ENCODE results near the gene GLT1D1.

Gene GLT1D1

DNA sequence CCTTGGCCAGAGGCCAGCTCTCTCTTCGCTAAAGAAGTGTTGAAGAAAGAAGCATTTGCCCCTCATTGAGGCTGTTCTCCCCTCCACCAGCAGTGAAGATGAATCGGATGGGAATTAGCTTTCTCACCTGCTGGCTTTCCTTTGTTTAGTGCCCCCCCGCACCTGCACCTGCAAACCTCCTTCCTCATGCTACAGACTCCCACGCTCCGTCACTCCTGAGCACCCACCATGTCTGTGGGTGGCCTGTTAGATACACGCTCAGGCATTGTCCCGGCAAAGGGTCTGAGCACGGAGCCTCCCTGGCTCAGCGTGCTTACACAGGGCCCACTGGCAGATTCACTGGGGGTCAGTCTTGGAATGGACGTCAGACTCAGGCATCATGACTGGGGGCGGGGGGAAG lies 121.6 kb downstream of the GLT1D1 start:
- no peaks in the 10 kb centered on the region for H3K9me2 ChIP-seq (replicated peaks; ENCODE audit: insufficient read depth, low read length)
- H3K9me3 ChIP-seq (ENCODE audit: insufficient read depth, low read length), result no peaks in the 10 kb centered on the region

DNA sequence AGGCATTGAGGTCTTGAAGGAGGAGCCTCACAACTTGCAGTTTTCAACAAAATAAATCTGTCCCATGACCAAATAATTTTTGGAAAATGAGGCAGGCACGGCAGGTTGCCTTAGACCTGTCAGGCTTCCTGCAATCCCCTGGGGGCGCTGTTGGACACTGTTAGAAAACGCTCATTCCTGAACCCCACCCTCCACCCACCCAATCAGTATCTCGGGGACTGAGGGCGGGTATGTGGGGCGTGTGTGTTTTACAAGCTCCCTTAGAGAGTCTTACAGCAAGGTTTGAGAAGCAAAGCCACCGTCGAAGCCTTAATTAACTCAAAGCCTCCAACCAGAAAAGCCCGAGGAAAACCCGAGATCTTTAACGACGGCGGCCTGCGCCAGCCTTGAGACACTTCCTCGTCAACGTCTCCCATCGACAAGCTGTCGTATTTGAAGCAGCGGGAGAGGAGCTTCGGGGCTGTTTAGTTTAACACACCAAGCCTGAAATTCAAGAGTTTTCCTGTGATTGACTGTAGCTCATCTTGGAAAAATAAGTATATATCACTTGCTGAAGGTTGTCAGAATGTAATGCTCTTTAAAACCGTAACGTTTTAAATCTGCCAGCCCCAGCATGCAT lies 123.0 kb downstream of the GLT1D1 start:
- Histone ChIP-seq H3K9ac (ENCODE audit: low read length) (no peak overlapping the region), H3K27me3 (ENCODE audit: low read length) (no peaks in the 10 kb centered on the region), H3K4me2 (ENCODE audit: low read depth, low read length, poor library complexity, severe bottlenecking) (no peak overlapping the region), H3K9me3 (ENCODE audit: insufficient read depth, low read length) (no peaks in the 10 kb centered on the region), H3K27ac (ENCODE audit: low read depth, low read length) (no peak overlapping the region), H4K20me1 (ENCODE audit: low read depth, low read length) (no peaks in the 10 kb centered on the region), H3K36me3 (ENCODE audit: low read length) (no peaks in the 10 kb centered on the region), H2AFZ (ENCODE audit: low read depth, low read length, severe bottlenecking) (no peak overlapping the region), H3K9me2 (replicated peaks; ENCODE audit: insufficient read depth, low read length) (no peaks in the 10 kb centered on the region), H3K79me2 (ENCODE audit: insufficient read depth, low read length) (no peaks in the 10 kb centered on the region), H3F3A (ENCODE audit: insufficient read depth) (no peaks in the 10 kb centered on the region), H3K4me3 (ENCODE audit: insufficient read depth, low read length, poor library complexity, severe bottlenecking) (no peak overlapping the region)
- TF ChIP-seq CTCF (IDR thresholded peaks at IDR 0.05; ENCODE audit: insufficient read depth, low read length, poor library complexity, severe bottlenecking) (no peak), EZH2phosphoT487 (conservative IDR thresholded peaks at IDR 0.05; ENCODE audit: low read length) (no peak)

More for the DNA sequence above, 121.6 kb downstream of the GLT1D1 start:
- Histone ChIP-seq H4K20me1 (ENCODE audit: low read depth, low read length) (no peaks in the 10 kb centered on the region), H3K4me3 (ENCODE audit: insufficient read depth, low read length, poor library complexity, severe bottlenecking) (no peak overlapping the region), H2AFZ (ENCODE audit: low read depth, low read length, severe bottlenecking) (no peak overlapping the region), H3K9ac (ENCODE audit: low read length) (no peak overlapping the region), H3K79me2 (ENCODE audit: insufficient read depth, low read length) (no peaks in the 10 kb centered on the region), H3K27ac (ENCODE audit: low read depth, low read length) (no peak overlapping the region), H3K27me3 (ENCODE audit: low read length) (no peaks in the 10 kb centered on the region), H3K4me2 (ENCODE audit: low read depth, low read length, poor library complexity, severe bottlenecking) (no peak overlapping the region), H3F3A (ENCODE audit: insufficient read depth) (no peaks in the 10 kb centered on the region), H3K36me3 (ENCODE audit: low read length) (no peaks in the 10 kb centered on the region)
- TF ChIP-seq CTCF (IDR thresholded peaks at IDR 0.05; ENCODE audit: insufficient read depth, low read length, poor library complexity, severe bottlenecking) (no peak), EZH2phosphoT487 (conservative IDR thresholded peaks at IDR 0.05; ENCODE audit: low read length) (no peak)

DNA sequence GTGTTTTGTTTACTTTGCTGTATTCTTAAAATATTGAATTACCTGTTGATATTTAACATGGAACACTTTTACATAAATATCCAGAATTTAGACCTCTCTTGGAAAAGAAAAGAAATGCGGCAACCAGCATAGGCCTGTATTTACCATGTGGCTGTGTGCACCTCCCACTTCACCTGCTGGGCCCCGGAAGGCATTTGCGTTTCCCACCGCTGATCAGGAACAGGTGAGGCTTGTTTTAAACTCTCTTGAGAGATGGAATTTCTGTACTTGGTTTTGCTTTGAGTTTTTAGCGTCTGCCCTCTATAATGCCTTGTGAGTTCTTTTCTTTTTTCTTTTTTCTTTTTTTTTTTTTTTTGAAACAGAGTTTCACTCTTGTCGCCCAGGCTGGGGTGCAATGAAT lies 124.2 kb downstream of the GLT1D1 start:
- no peak overlapping the region for H3K4me2 ChIP-seq (ENCODE audit: low read depth, low read length, poor library complexity, severe bottlenecking)
- H3K9me2 ChIP-seq (replicated peaks; ENCODE audit: insufficient read depth, low read length), result no peaks in the 10 kb centered on the region
- H2AFZ ChIP-seq (ENCODE audit: low read depth, low read length, severe bottlenecking), result no peak overlapping the region
- TF ChIP-seq EZH2phosphoT487 (conservative IDR thresholded peaks at IDR 0.05; ENCODE audit: low read length) (no peak), CTCF (IDR thresholded peaks at IDR 0.05; ENCODE audit: insufficient read depth, low read length, poor library complexity, severe bottlenecking) (no peak)
- H3K27ac ChIP-seq (ENCODE audit: low read depth, low read length), result no peak overlapping the region
- no peaks in the 10 kb centered on the region for H4K20me1 ChIP-seq (ENCODE audit: low read depth, low read length)
- H3K79me2 ChIP-seq (ENCODE audit: insufficient read depth, low read length), result no peaks in the 10 kb centered on the region
- no peak overlapping the region for H3K9ac ChIP-seq (ENCODE audit: low read length)
- no peaks in the 10 kb centered on the region for H3K27me3 ChIP-seq (ENCODE audit: low read length)
- H3F3A ChIP-seq (ENCODE audit: insufficient read depth), result no peaks in the 10 kb centered on the region
- H3K9me3 ChIP-seq (ENCODE audit: insufficient read depth, low read length), result no peaks in the 10 kb centered on the region
- no peaks in the 10 kb centered on the region for H3K36me3 ChIP-seq (ENCODE audit: low read length)
- no peak overlapping the region for H3K4me3 ChIP-seq (ENCODE audit: insufficient read depth, low read length, poor library complexity, severe bottlenecking)
